ENCODE measurements around the gene USP44. TPM values are rescaled to one million over a fixed set of nuclear protein-coding genes. Genes with fewer than 3 reads are reported as not detected.
"Not testable (repeated sequence)": the region's sequence is repeated elsewhere in the genome, so short reads cannot be mapped to it uniquely, and the experiment has no call there.

Gene USP44
- polyA plus RNA-seq, 3 donors from 2014 or later: 0.35 to 1.9 (median 1.4) TPM

- DNase-seq; H3K27ac Mint-ChIP-seq; H3K4me1 Mint-ChIP-seq; H3K9me3 Mint-ChIP-seq; H3K4me3 Mint-ChIP-seq; H3K27me3 Mint-ChIP-seq (ENCODE audit: low read depth in 3 of 3); H3K36me3 Mint-ChIP-seq: not testable (repeated sequence)
Observed at GRCh38 chr12:95568045-95568444, 16.8 kb upstream of the USP44 start.

GRCh38 chr12:95557625-95558024 lies 6.3 kb upstream of the USP44 start:
- Mint-ChIP-seq H3K9me3 (no peaks in the 10 kb centered on the region), H3K27ac (no peak overlapping the region), H3K36me3 (no peaks in the 10 kb centered on the region), H3K27me3 (ENCODE audit: low read depth in 3 of 3) (peaks cover 2 to 6% (median 4%) of the 10 kb centered on the region in 3 donors), H3K4me1 (peaks cover 0 to 6% of the 10 kb centered on the region in 2 donors), H3K4me3 (no peak overlapping the region)
- no peak for DNase-seq

- no peak overlapping the region for H3K4me3 Mint-ChIP-seq
- peaks cover 1 to 7% (median 6%) of the 10 kb centered on the region in 3 donors for H3K27me3 Mint-ChIP-seq (ENCODE audit: low read depth in 3 of 3)
- H3K36me3 Mint-ChIP-seq: no peaks in the 10 kb centered on the region
- peaks cover 0 to 1% (median 0%) of the 10 kb centered on the region in 6 donors for H3K9me3 Mint-ChIP-seq
- no peak overlapping the region for H3K27ac Mint-ChIP-seq
- H3K4me1 Mint-ChIP-seq: peaks cover under 1 to 9% of the 10 kb centered on the region in 2 donors
- DNase-seq: no peak
Observed at GRCh38 chr12:95554532-95555071, 3.3 kb upstream of the USP44 start.

- Mint-ChIP-seq H3K4me3 (peak overlapping the region in 3 of 5 donors; percentile 12 to 71 (median 23)), H3K9me3 (peaks cover 0 to 4% (median 0%) of the 10 kb centered on the region in 6 donors), H3K27me3 (ENCODE audit: low read depth in 3 of 3) (peaks cover 3 to 13% (median 7%) of the 10 kb centered on the region in 3 donors), H3K36me3 (no peaks in the 10 kb centered on the region), H3K27ac (peak overlapping the region in 2 of 6 donors; percentile 6 to 68), H3K4me1 (peaks cover 8 to 17% of the 10 kb centered on the region in 2 donors)
- DNase-seq: no peak
Observed at GRCh38 chr12:95553197-95553943, 2.1 kb upstream of the USP44 start.

GRCh38 chr12:95551913-95552516 lies 739 bp upstream of the USP44 start:
- H3K36me3 Mint-ChIP-seq: no peaks in the 10 kb centered on the region
- peaks cover 3 to 22% (median 9%) of the 10 kb centered on the region in 3 donors for H3K27me3 Mint-ChIP-seq (ENCODE audit: low read depth in 3 of 3)
- H3K4me1 Mint-ChIP-seq: peaks cover 17 to 26% of the 10 kb centered on the region in 2 donors
- peak overlapping the region in 4 of 5 donors; percentile 6 to 41 (median 27) for H3K4me3 Mint-ChIP-seq
- no peak overlapping the region for H3K27ac Mint-ChIP-seq
- DNase-seq: no peak
- H3K9me3 Mint-ChIP-seq: peaks cover 0 to 4% (median under 1%) of the 10 kb centered on the region in 6 donors

- H3K9me3 Mint-ChIP-seq: peaks cover 0 to 4% (median under 1%) of the 10 kb centered on the region in 6 donors
- H3K4me3 Mint-ChIP-seq: peak overlapping the region; percentile 31 to 85 (median 75)
- H3K27ac Mint-ChIP-seq: peak overlapping the region in 4 of 6 donors; percentile 58 to 92 (median 66)
- peaks cover 17 to 26% of the 10 kb centered on the region in 2 donors for H3K4me1 Mint-ChIP-seq
- no peak for DNase-seq
- peaks cover 5 to 28% (median 11%) of the 10 kb centered on the region in 3 donors for H3K27me3 Mint-ChIP-seq (ENCODE audit: low read depth in 3 of 3)
- H3K36me3 Mint-ChIP-seq: no peaks in the 10 kb centered on the region
Observed at GRCh38 chr12:95549392-95550084, 1.7 kb downstream of the USP44 start.

- peak; percentile 26 to 32 (median 28) for DNase-seq
- Mint-ChIP-seq H3K27ac (peak overlapping the region in 4 of 6 donors; percentile 58 to 92 (median 66)), H3K9me3 (peaks cover 0 to 4% (median under 1%) of the 10 kb centered on the region in 6 donors), H3K36me3 (no peaks in the 10 kb centered on the region), H3K4me3 (peak overlapping the region; percentile 31 to 85 (median 75)), H3K27me3 (ENCODE audit: low read depth in 3 of 3) (peaks cover 5 to 28% (median 11%) of the 10 kb centered on the region in 3 donors), H3K4me1 (peaks cover 17 to 26% of the 10 kb centered on the region in 2 donors)
Observed at GRCh38 chr12:95548539-95549391, 2.5 kb downstream of the USP44 start.

GRCh38 chr12:95548056-95548538 lies 3.2 kb downstream of the USP44 start:
- H3K27ac Mint-ChIP-seq: peak overlapping the region in 2 of 6 donors; percentile 65 to 71
- peaks cover 5 to 27% (median 11%) of the 10 kb centered on the region in 3 donors for H3K27me3 Mint-ChIP-seq (ENCODE audit: low read depth in 3 of 3)
- H3K9me3 Mint-ChIP-seq: peaks cover 0 to 4% (median under 1%) of the 10 kb centered on the region in 6 donors
- peaks cover 17 to 22% of the 10 kb centered on the region in 2 donors for H3K4me1 Mint-ChIP-seq
- H3K36me3 Mint-ChIP-seq: no peaks in the 10 kb centered on the region
- DNase-seq: no peak
- H3K4me3 Mint-ChIP-seq: peak overlapping the region; percentile 70 to 85 (median 78)

GRCh38 chr12:95547522-95548055 lies 3.7 kb downstream of the USP44 start:
- Mint-ChIP-seq H3K27ac (peak overlapping the region in 2 of 6 donors; percentile 65 to 71), H3K27me3 (ENCODE audit: low read depth in 3 of 3) (peaks cover 5 to 26% (median 11%) of the 10 kb centered on the region in 3 donors), H3K9me3 (peaks cover 0 to 4% (median under 1%) of the 10 kb centered on the region in 6 donors), H3K4me3 (peak overlapping the region; percentile 70 to 85 (median 78)), H3K36me3 (no peaks in the 10 kb centered on the region), H3K4me1 (peaks cover 17 to 20% of the 10 kb centered on the region in 2 donors)
- DNase-seq: no peak

GRCh38 chr12:95546491-95546813 lies 4.8 kb downstream of the USP44 start:
- Mint-ChIP-seq H3K9me3 (peaks cover 0 to 4% (median under 1%) of the 10 kb centered on the region in 6 donors), H3K27ac (no peak overlapping the region), H3K36me3 (no peaks in the 10 kb centered on the region), H3K4me1 (peaks cover 17 to 18% of the 10 kb centered on the region in 2 donors), H3K27me3 (ENCODE audit: low read depth in 3 of 3) (peaks cover 5 to 26% (median 11%) of the 10 kb centered on the region in 3 donors), H3K4me3 (no peak overlapping the region)
- no peak for DNase-seq

- Mint-ChIP-seq H3K9me3 (peaks cover 0 to 4% (median under 1%) of the 10 kb centered on the region in 6 donors), H3K27me3 (ENCODE audit: low read depth in 3 of 3) (peaks cover 5 to 28% (median 7%) of the 10 kb centered on the region in 3 donors), H3K4me1 (peaks cover 17 to 18% of the 10 kb centered on the region in 2 donors), H3K27ac (no peak overlapping the region), H3K4me3 (no peak overlapping the region), H3K36me3 (no peaks in the 10 kb centered on the region)
- no peak for DNase-seq
Observed at GRCh38 chr12:95545731-95546490, 5.4 kb downstream of the USP44 start.

- Mint-ChIP-seq H3K4me3 (no peak overlapping the region), H3K27ac (no peak overlapping the region), H3K36me3 (no peaks in the 10 kb centered on the region), H3K9me3 (peaks cover 0 to 4% (median under 1%) of the 10 kb centered on the region in 6 donors), H3K4me1 (peaks cover 17 to 18% of the 10 kb centered on the region in 2 donors), H3K27me3 (ENCODE audit: low read depth in 3 of 3) (peaks cover 5 to 24% (median 6%) of the 10 kb centered on the region in 3 donors)
- DNase-seq: no peak
Observed at GRCh38 chr12:95545303-95545702, 6.0 kb downstream of the USP44 start.
